HG03095 (cell line): Measurements from ENCODE around the gene AGBL3.

Experiments used
- ATAC-seq: cut with Tn5 transposase; IDR thresholded peaks from one replicate; pipeline ENCODE4 v1.9.1; 2021; ENCODE audit warnings: moderate library complexity; ENCODE audit not compliant: unreplicated experiment

Gene AGBL3

DNA sequence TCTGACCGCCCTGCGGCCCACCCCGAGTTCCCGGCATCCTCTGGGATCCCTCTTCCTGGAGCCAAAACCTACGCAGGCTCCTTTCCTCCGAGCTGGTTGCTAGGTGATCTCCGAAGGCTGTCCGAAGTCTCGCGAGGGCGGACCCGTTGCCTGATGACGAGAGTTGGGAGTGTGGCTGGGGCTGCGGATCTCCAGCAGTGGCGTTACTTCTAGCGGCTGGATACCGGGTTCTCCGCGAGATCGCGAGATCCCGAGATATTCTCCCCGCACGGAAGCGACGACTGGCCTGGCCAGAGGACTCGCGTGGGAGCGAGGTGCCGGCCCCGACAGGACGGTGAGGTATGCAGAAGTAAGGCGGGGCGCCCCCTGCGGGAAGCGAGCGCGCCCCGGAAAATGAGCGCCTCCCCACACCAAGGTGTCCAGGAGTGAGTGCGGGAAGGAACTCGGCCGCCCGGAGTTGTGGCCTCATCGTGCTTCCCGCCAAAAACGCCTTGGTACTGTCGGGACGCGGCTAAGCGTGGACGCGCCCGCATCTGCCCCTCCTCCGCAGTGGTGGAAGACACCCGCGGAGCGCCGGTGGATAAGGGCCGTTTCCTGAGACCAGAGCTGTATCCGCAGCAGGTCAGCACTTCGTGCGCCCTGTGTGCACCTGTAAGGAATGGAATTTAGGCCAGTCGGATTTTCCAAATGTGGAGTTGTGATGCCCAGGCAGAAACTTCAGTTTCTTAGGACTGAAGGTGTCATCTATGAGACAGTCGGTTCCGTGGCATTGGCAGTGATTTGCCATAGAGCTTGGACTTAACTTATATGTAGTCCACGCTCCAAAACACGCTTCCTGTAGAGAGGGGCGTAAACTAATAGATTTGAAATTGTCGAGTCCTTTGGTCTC is at the start of gene AGBL3:
AGBL3 (plus strand) TSS at position 146 of the 889 bp plus-strand sequence. CDS start 1,426 bp downstream, outside the sequence.
- peak; percentile 90 for ATAC-seq

DNA sequence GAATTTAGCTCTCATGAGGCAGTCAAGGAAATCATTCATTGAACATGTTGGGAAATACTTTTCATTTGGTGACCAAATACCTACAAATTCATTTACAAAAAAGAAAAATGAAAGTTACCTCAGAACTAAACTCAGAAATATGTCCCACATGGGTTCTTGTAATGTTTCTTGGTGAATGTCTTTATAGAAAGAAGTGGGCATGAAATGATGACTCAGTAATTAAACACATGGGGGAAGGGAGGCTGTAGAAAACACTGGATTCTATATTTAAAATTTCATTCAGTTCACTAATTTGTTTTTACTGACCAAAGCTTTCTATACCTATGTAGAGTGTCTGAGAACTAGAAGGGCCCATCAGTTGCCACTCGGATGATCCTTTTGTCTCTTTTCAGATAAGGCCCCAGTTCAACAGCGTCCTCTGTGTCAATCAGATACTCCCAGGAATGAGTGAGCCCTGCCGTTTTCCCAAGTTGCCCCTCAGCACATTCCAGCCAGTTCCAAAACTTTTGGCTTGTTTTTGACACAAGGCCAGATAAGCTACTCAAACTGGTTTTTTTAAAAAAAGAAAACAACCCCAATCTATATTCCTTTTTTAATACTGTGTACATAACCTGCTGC is 49.3 kb upstream of the AGBL3 start:
- ATAC-seq, result no peak

DNA sequence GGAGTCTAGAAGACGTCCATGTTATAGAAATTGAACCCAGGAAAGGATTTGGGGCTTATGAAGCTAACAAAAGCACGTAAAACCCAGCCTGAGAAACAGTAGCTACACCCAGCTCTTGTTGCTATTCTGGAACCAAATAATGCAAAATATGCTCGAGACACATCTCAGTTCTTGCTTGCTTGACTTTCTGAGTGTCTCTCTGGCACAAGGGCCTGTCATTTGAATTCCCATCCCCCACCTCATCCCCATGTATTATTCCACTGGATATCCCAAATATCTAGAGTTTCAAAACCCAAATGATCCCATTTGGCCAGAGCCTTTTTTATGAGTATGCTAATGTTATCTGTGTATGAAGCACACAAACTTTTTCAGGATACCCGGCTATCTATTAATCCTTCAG is 48.2 kb upstream of the AGBL3 start:
- ATAC-seq, result no peak

DNA sequence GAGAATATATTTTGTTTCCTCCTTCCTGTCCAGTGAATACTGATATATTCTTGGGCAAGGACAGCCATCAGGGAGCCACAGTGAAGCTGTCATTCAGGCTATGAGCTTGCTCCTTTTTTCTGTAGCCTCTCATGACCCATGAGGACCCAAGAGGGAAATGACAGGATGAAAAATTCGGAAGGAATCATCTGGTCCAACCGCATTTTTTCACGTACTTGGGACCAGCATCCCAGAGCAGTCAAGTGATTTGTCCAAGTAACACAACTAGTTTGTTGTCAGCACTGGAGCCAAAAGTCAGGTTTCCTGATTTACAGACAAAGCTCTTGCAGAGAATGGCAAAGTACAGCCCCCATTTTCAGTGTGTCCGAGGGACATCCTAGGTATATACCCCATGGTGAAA is 47.2 kb upstream of the AGBL3 start:
- no peak for ATAC-seq

DNA sequence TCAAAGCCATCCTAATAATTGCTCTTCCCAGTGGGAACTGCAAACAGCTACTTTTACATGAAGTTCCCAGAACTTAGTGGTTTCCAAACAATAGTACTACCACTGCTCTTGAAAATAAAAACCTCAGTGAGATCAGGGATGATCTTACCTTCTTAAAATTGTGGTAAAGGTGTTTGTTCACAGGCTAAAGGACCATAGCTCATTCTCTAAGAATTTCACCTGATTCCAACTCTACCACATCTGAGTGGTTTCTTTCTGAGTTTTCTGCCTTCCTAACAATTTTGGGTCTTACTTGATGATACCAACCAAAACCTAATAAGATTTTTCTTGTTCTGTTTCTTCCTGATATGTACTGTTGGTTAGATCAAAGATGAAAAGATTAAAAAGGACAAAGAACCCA is 45.6 kb upstream of the AGBL3 start:
- ATAC-seq, result no peak

DNA sequence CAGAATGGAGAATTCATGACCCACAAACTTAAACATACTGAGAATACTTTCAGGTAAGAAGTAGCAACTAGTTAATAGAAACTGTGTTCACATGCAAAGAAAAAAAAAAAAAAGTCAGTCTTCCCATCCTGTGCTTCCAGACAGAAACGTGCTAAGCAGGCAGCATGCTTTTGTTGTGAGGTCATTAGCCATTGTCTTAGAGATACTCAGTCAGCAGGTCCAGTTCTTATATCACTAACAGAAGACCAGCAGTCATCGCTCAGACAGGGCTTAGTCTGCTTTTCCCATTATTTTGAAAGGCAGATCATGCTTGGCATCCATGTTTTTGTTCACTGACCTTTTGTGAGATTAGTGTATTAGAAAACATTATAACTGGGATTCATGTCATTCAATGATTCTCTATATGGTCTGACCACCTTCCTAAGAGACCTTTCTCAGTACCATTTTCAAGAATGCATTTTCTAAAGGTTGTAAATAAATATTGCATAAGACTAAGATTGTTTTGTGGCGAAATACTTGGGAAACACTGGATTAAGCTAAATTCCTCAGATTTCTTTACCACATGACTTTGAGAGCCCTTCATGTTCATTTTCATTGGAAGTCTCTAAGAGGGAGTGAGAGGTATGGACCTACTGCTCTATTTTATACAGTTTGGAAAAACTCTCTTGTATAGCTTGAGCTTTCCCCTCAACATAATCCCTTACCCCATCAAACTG is 45.0 kb upstream of the AGBL3 start:
- no peak for ATAC-seq

DNA sequence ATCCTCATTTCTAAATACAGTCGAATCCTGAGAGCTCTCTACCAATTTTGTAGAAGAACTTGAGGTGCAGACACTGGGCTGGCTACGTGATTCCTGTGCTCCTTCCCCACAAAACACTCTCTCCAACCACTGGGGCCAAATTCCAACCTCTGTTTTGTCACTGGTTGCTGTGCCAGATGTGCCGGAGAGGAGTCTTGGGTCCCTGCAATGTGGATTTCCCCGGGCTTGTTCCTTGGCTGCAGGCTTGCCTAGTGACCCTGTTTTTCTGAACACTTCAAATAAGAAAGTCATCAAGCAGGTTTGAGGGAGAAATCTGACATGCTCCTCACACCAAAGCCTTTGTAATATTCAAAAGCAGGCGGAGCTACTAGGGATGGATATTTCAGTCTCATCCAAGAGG is 44.4 kb upstream of the AGBL3 start:
- no peak for ATAC-seq

DNA sequence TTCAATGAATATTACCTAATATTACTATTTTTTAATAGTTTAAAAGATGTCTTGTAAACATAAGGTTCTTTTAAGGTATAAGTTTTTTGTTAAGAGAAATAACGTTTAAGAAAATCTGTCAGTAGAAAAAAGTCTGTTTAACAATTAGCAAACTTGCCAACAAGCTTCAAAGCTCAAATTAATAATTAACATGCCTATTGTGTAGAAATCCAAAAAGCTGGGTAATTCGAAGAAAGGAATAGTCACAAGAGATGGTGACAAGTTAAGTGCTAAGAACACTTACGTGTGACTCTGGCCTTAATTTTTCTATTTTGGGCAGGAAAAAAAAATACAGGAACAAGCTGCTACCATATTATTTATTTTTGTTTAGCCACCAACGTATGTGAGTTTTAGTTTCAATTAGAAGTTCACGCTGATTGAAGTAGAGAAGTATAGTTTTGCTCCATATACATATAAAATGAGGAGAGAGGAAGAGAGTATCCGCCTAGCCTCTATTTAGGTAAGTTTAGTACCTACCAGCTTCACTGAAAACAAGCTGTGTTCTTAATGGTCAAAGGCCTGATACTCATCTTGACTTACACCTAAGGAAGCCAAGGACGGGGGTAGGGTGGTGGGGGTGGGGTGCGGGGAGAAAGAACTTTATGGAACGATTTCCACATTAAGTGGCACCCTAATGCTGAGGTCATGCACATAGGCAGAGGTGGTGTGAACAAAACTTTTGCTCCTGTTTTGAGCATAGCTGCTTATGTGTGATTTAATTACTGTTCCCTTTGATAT is 43.4 kb upstream of the AGBL3 start:
- no peak for ATAC-seq

DNA sequence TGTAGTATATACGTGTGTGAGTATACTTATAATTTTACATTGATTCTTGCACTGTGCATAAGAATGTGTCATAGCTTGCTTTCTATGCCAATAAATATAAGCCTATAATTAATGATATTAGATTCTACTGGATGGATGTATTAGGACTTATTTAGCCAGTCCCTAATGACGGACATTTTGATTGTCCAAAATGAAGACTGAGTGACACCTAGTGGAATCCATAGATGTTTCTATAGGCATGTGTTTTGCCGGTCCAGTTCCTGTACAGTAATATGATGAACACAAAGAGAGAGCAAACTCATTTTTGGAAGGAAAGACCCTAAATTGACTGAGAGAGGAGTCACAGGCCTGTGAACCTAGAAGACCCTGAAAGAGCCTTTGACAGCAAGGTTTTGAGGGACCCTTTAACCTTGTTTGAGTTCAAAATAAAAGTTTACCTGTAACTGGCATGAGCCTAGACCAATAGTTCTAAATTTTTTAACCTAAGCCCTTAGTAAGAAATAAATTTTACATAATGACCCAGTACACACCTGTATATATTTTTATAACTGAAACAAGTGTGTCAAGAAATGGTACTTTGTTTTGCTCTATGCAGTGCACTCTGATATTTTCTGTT is 42.4 kb upstream of the AGBL3 start:
- peak; percentile 72 for ATAC-seq

DNA sequence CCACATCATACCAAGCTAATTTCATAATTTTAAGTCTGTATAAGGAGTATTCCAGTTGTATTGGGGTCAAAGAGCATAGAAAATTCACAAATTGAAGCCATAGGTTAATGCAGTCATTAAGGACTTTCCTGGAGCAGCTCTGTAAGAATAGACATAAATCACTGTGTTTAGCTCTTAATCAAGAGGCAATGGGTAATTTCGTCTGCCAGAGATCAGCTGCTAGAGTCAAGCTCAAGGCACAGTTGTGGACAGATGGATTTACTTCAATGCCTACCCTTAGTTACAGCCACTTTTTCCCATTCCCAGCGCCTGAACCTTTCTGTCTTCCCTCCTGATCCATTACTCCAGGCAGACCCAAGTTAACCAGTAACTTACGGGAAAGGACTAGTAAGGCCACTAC is 40.6 kb upstream of the AGBL3 start:
- no peak for ATAC-seq

DNA sequence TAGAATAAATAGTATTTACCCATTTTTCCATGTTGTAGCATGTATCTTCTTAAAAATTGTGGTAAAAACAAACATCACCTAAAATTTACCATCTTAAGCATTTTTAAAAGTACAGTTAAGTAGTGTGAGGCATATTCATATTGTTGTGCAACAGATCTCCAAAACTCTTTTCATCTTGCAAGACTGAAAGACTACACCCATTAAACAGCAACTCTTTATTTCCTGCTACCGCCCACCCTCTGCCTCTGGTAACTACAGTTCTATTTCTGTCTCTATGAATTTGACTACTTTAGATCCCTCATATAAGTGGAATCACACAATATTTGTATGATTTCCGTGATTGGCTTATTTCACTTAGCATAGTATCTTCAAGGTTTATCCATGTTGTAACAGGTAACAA is 40.0 kb upstream of the AGBL3 start:
- no peak for ATAC-seq

DNA sequence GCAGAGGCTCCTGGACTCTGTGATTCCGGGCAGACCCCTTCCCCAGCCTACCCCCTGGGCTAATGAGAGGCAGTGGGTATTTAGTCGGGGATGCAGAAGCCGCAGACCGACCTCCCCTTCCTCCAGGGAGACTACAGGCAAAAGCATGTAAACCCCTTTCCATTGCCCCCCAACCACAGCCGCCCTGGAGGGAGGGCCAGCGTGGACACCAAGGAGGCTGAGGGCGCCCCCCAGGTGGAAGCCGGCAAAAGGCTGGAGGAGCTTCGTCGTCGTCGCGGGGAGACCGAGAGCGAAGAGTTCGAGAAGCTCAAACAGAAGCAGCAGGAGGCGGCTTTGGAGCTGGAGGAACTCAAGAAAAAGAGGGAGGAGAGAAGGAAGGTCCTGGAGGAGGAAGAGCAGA is 39.0 kb upstream of the AGBL3 start:
- ATAC-seq, result no peak

DNA sequence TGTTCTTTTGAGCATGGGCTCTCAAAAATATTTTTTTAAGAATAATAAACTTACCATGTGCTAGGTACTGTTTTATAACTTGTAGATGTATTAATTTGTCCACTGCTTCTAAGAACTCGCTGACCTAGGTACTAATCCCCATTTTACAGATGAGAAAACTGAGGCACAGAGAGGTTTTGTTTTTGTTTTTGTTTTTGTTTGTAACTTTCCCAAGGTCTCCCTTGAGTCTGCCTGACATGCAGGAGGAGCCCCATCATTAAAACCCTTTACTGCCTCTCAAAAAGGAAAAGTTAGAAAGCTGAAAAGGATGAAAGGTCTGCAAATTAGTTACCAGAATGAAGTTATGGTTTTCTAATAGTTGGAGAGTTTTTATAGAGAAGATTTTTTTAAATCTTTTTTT is 38.5 kb upstream of the AGBL3 start:
- ATAC-seq, result no peak

DNA sequence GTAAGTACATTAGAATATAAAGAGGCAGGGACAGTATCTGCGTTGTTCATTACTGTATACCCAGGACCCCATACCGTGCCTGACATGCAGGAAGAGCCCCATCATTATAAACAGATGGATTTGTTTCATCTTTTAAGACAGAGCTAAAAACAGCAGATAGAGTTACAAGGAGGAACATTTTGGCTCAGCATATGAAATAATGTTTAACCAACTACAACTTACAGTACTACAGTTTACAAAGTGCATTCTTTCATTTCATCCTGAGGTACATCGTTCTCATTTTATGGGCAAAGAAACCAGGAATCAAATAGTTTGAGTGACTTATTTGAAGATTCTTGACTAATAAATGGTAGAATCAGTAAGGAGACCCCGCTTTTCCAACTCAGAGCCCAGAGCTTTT is 38.1 kb upstream of the AGBL3 start:
- ATAC-seq, result no peak

DNA sequence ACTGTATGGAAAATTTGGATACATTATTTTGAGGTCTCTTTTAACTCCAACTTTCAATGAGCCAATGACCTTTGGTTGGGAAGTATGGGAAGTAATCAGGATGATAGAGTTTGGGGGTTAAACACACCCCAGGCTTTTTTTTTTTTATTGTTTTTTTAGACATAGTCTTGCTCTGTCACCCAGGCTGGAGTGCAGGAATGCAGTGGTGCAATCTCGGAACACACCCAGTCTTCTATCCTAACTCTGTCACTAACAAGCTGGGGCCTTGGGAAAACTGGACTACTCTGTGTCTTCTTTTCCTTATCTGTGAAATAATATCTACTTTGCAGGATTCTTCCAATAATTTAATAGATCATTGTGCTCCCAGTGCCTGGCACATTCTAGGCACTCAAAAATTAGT is 37.6 kb upstream of the AGBL3 start:
- ATAC-seq, result no peak

DNA sequence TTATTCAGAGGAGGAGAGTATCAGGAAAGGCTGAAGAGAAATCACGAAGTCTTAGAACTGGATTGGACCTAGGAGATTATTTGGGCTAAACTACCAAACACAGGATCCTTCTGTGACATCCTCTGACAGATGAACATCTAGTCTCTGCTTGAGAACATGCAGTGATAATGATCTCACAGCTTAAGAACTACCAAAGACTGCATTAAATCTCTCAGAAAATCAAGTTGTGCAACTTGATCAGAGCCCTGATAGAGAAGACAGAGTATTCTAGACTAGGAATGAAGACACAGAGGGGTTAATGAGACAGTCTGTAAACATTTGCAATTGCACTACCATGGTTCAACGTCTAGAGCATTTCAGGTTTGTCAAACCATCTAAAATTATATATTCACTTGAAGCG is 37.1 kb upstream of the AGBL3 start:
- no peak for ATAC-seq

DNA sequence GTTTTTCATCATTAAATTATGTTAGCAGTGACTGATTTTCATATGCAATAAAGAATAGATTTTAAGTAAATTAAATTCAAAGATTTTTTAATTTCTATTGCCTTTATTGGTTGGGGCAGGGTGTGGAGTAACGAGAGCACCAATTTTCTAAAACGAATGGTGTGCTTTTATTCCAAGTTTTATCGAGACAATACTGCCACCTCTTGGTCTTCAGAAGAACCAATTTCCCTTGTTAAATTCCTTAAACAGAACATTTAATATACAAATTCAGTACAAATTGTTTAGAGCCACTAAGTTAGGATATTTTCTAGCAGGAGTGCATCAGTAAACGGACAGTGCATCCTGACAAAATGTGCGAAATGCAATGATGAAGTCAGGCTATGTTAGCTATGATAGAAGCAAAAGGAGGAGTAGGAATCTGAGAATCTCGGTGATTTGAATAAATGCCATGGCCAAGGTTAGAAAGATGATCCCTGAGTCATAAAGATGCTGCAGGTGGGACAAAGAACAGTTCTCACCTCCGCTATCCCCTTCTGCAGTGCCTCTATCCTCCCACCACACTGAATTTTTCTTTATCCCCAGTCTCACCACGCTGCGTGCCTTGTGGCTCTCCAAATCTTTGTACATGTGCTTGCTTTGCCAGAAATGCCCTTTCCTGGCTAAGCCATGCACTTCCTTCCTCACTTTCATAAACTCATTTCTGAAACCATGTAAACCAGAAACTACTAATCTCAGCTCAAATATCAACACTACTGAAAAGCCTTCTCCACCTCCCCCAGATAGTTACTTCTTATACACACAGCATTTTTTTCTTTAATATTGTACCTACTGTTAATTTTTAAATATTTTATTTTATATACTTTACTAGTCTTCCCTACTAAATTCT is 31.9 kb upstream of the AGBL3 start:
- ATAC-seq, result no peak

DNA sequence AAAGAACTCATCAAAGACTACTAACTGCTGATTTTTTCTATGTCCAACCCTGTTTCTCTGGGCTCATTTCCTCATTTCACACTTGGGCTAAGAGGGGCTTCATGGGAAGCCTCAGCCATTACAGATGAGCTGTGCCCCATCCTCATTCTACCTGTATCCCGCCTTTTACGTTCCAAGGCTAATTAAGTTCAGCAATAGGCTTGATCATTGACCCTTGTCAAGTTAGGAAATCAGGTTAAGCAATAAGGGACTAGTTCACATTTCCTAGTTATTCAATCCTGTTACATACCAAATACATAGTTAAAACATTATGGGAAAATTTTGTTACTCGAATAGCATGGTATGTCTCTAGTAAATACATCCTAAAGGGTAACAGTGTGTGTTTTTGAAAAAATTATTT is 29.3 kb upstream of the AGBL3 start:
- no peak for ATAC-seq

DNA sequence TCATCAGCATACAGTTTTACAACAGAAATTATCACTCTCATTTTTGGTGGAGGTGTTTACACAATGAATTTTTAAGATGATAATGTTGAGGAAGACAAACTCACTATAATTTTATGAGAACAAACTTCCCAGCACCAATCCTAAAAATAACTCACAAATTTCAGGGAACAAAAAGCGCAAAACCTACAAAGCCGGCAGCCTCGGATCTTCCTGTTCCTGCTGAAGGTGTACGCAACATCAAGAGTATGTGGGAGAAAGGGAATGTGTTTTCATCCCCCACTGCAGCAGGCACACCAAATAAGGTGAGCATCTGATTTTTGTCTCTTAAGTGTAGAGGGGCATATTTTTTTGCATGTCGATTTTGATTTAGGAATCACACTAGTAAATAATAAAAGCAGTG is 26.5 kb upstream of the AGBL3 start:
- ATAC-seq, result no peak

DNA sequence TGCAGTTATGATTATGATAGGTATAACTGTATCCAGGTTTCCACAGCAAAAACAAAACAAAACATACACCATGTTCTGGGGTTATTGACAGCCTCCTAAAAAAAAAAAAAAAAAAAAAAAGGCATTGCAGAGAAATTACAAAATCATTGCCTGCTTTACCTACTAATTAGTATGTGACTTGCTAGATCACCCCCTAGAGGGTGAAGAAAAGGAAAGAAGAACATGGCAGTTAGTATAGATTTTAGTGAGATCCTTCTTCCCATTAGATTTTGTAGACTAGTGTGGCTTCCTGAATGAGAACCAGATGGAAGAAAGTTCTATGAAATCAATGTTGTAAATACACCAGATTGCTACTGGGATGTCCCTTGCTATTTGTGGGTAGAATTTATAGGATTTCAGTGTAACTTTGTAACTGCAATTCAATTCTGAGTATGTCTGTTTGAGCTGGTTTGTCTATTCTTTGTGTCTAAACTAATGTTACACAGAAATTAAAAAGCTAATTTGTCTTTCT is 24.0 kb upstream of the AGBL3 start:
- no peak for ATAC-seq
